Measurements from ENCODE around the gene RPL5.

The RPL5 gene

DNA sequence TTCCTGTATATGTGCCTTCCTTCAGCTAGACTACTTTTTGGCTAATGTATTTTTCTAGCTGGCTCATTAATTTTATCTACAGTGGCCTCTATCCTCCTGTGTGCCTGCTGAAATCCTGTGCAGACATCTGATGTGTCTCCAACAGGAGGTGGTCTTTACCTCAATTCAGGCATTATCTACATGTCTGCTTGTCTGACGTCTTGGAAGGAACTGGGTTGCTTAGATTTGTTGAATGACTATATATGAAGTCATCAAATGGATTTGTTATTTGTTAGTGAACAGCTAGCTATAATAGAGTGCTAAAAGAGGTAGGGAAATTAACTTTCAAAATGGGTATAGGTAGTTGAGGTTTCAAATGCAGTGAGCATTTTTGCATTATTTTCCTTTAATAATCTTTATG lies 6.7 kb downstream of the RPL5 start:
- TF ChIP-seq ZFX (IDR thresholded peaks at IDR 0.05), result no peak
- TF ChIP-seq, protein P1, sequence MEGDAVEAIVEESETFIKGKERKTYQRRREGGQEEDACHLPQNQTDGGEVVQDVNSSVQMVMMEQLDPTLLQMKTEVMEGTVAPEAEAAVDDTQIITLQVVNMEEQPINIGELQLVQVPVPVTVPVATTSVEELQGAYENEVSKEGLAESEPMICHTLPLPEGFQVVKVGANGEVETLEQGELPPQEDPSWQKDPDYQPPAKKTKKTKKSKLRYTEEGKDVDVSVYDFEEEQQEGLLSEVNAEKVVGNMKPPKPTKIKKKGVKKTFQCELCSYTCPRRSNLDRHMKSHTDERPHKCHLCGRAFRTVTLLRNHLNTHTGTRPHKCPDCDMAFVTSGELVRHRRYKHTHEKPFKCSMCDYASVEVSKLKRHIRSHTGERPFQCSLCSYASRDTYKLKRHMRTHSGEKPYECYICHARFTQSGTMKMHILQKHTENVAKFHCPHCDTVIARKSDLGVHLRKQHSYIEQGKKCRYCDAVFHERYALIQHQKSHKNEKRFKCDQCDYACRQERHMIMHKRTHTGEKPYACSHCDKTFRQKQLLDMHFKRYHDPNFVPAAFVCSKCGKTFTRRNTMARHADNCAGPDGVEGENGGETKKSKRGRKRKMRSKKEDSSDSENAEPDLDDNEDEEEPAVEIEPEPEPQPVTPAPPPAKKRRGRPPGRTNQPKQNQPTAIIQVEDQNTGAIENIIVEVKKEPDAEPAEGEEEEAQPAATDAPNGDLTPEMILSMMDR (conservative IDR thresholded peaks at IDR 0.05), result no peak
- no peak overlapping the region for H3K27ac ChIP-seq

DNA sequence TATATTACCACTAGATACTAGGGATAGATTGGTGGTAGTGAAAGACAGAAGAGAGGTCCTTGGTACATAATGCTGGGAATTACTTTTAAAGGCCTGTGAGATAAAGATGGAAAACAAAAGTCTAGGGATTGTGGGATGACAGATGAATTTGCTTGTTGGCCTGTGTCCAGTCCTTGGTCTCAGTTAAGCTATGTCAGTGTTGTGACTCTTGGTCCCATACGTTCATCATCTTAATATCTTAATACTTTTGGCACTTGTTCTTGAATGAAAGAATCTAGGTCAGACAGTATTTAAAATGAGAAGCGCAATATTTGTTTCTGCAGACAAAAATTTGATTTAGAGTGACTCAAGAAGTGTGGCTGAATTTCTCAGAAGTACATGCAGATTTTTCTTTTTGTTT lies 7.6 kb downstream of the RPL5 start:
- H3K27ac ChIP-seq, result no peak overlapping the region
- no peak for TF ChIP-seq ZFX (IDR thresholded peaks at IDR 0.05)
- TF ChIP-seq, protein P1 (conservative IDR thresholded peaks at IDR 0.05), result no peak

GRCh38 chr1:92840600-92840999 lies 8.8 kb downstream of the RPL5 start:
- no peak overlapping the region for H3K27ac ChIP-seq
- TF ChIP-seq, protein P1 (conservative IDR thresholded peaks at IDR 0.05), result no peak
- no peak for TF ChIP-seq ZFX (IDR thresholded peaks at IDR 0.05)

GRCh38 chr1:92842082-92843045 lies 10.5 kb downstream of the RPL5 start:
- H3K27ac ChIP-seq, result no peak overlapping the region

GRCh38 chr1:92843046-92843423 lies 11.2 kb downstream of the RPL5 start:
- TF ChIP-seq, protein P1 (conservative IDR thresholded peaks at IDR 0.05), result no peak
- no peak for TF ChIP-seq ZFX (IDR thresholded peaks at IDR 0.05)

More at GRCh38 chr1:92842082-92843045, 10.5 kb downstream of the RPL5 start:
- no peak for TF ChIP-seq ZFX (IDR thresholded peaks at IDR 0.05)
- TF ChIP-seq, protein P1 (conservative IDR thresholded peaks at IDR 0.05), result no peak

GRCh38 chr1:92843429-92844352 lies 11.9 kb downstream of the RPL5 start:
- no peak overlapping the region for H3K27ac ChIP-seq
- no peak for TF ChIP-seq ZFX (IDR thresholded peaks at IDR 0.05)
- TF ChIP-seq, protein P1 (conservative IDR thresholded peaks at IDR 0.05), result no peak

More at GRCh38 chr1:92843046-92843423, 11.2 kb downstream of the RPL5 start:
- no peak overlapping the region for H3K27ac ChIP-seq

Measured in C4-2B (cell line).